Endothelial cell (in vitro differentiated cells): ENCODE data around the gene TRIM47. TPM values are rescaled to one million over a fixed set of nuclear protein-coding genes. Genes with fewer than 3 reads are reported as not detected.

Source experiments
- DNase-seq: peaks from one replicate; pipeline ENCODE4 v3.0.0; 2021; ENCODE audit warnings: low spot score
- H3K27ac Mint-ChIP-seq: one replicate; pipeline ENCODE4 v1.8.0; 2021; ENCODE audit warnings: mixed read lengths, inconsistent platforms; ENCODE audit not compliant: unreplicated experiment
- H3K27me3 Mint-ChIP-seq: one replicate; pipeline ENCODE4 v1.8.0; 2021; ENCODE audit warnings: mild to moderate bottlenecking, moderate library complexity, mixed read lengths, inconsistent platforms; ENCODE audit not compliant: unreplicated experiment
- H3K36me3 Mint-ChIP-seq: one replicate; pipeline ENCODE4 v1.8.0; 2021; ENCODE audit warnings: mild to moderate bottlenecking, low read depth, mixed read lengths, inconsistent platforms; ENCODE audit not compliant: unreplicated experiment
- H3K4me1 Mint-ChIP-seq: one replicate; pipeline ENCODE4 v1.8.0; 2021; ENCODE audit warnings: mild to moderate bottlenecking, mixed read lengths, inconsistent platforms; ENCODE audit not compliant: unreplicated experiment
- H3K4me3 Mint-ChIP-seq: one replicate; pipeline ENCODE4 v1.8.0; 2021; ENCODE audit warnings: mild to moderate bottlenecking, mixed read lengths, inconsistent platforms; ENCODE audit not compliant: unreplicated experiment
- H3K9me3 Mint-ChIP-seq: one replicate; pipeline ENCODE4 v1.8.0; 2021; ENCODE audit warnings: mixed read lengths, inconsistent platforms; ENCODE audit not compliant: unreplicated experiment
- CTCF ChIP-seq: fragments of 200-600 bp; sonication (generic); IDR thresholded peaks from one replicate; pipeline ENCODE4 v1.5.0; 2021; ENCODE audit warnings: antibody characterized with exemption; ENCODE audit not compliant: unreplicated experiment
- total RNA-seq: library from RNA; stranded (reverse); fragmentation: NEBNext Ultra II Directional; extraction: Animal tissue kit (Norgen Biotek cat#: 25700); gene quantifications from one replicate; pipeline ENCODE4 v1.2.1, GENCODE V29; 2021; ENCODE audit not compliant: unreplicated experiment

TRIM47 gene
- total RNA-seq, 1 donor from 2014 or later: 4.4 TPM

- no peak for DNase-seq
- no peak overlapping the region for H3K4me3 Mint-ChIP-seq
- peaks cover 16% of the 10 kb centered on the region for H3K4me1 Mint-ChIP-seq
- H3K27me3 Mint-ChIP-seq: peaks cover 8% of the 10 kb centered on the region
- H3K9me3 Mint-ChIP-seq: no peaks in the 10 kb centered on the region
- H3K36me3 Mint-ChIP-seq: peaks cover 5% of the 10 kb centered on the region
- no peak for TF ChIP-seq CTCF
- H3K27ac Mint-ChIP-seq: peak overlapping the region; percentile 24
Observed at GRCh38 chr17:75829747-75830146, 48.6 kb downstream of the TRIM47 start.

GRCh38 chr17:75828741-75829140 is 49.6 kb downstream of the TRIM47 start:
- no peak for TF ChIP-seq CTCF
- no peaks in the 10 kb centered on the region for H3K9me3 Mint-ChIP-seq
- H3K27ac Mint-ChIP-seq: no peak overlapping the region
- H3K4me1 Mint-ChIP-seq: peaks cover 16% of the 10 kb centered on the region
- H3K4me3 Mint-ChIP-seq: no peak overlapping the region
- no peak for DNase-seq
- peaks cover 4% of the 10 kb centered on the region for H3K27me3 Mint-ChIP-seq
- H3K36me3 Mint-ChIP-seq: peaks cover 5% of the 10 kb centered on the region

GRCh38 chr17:75828076-75828400 is 50.3 kb downstream of the TRIM47 start:
- H3K4me1 Mint-ChIP-seq: peaks cover 11% of the 10 kb centered on the region
- peaks cover 1% of the 10 kb centered on the region for H3K27me3 Mint-ChIP-seq
- no peaks in the 10 kb centered on the region for H3K9me3 Mint-ChIP-seq
- H3K4me3 Mint-ChIP-seq: no peak overlapping the region
- TF ChIP-seq CTCF: no peak
- DNase-seq: no peak
- H3K27ac Mint-ChIP-seq: peak overlapping the region; percentile 61
- H3K36me3 Mint-ChIP-seq: peaks cover under 1% of the 10 kb centered on the region

GRCh38 chr17:75827308-75828075 is 50.9 kb downstream of the TRIM47 start:
- Mint-ChIP-seq H3K9me3 (no peaks in the 10 kb centered on the region), H3K27ac (peak overlapping the region; percentile 30), H3K27me3 (peaks cover 1% of the 10 kb centered on the region), H3K36me3 (no peaks in the 10 kb centered on the region), H3K4me3 (no peak overlapping the region), H3K4me1 (peaks cover 10% of the 10 kb centered on the region)
- peak; percentile 61 for TF ChIP-seq CTCF
- peak; percentile 87 for DNase-seq

- no peaks in the 10 kb centered on the region for H3K9me3 Mint-ChIP-seq
- DNase-seq: no peak
- H3K4me3 Mint-ChIP-seq: no peak overlapping the region
- peaks cover 1% of the 10 kb centered on the region for H3K27me3 Mint-ChIP-seq
- peaks cover 5% of the 10 kb centered on the region for H3K36me3 Mint-ChIP-seq
- H3K27ac Mint-ChIP-seq: peak overlapping the region; percentile 30
- TF ChIP-seq CTCF: no peak
- H3K4me1 Mint-ChIP-seq: peaks cover 5% of the 10 kb centered on the region
Observed at GRCh38 chr17:75826561-75827307, 51.6 kb downstream of the TRIM47 start.
